GM23248 (cell line): ENCODE measurements around the gene NDUFS7.

Experiments
- EZH2 ChIP-seq: fragments of 200-600 bp; sonication (generic); IDR thresholded peaks from 2 replicates; pipeline ENCODE4 v1.6.1; 2018; ENCODE audit warnings: antibody characterized with exemption, mild to moderate bottlenecking; ENCODE audit not compliant: insufficient read depth, poor library complexity, severe bottlenecking
- EZH2phosphoT487 ChIP-seq: fragments of 200-600 bp; sonication (generic); IDR thresholded peaks from 2 replicates; pipeline ENCODE4 v1.6.1; 2018; ENCODE audit warnings: antibody characterized with exemption, moderate library complexity, mild to moderate bottlenecking, low read depth; ENCODE audit not compliant: insufficient read depth

- TF ChIP-seq EZH2phosphoT487, result no peak
- TF ChIP-seq EZH2, result no peak
Observed at GRCh38 chr19:1349211-1349610, 34.5 kb upstream of the NDUFS7 start.
